BE2C (cell line): ENCODE data around the gene FAM83G. TPM values are rescaled to one million over a fixed set of nuclear protein-coding genes. Genes with fewer than 3 reads are reported as not detected.
"Not testable (repeated sequence)": the region's sequence is repeated elsewhere in the genome, so short reads cannot be mapped to it uniquely, and the experiment has no call there.

Experiments
- DNase-seq: peaks from one replicate; pipeline ENCODE4 v3.0.0-alpha.2; 2020
- H3K27me3 ChIP-seq: fragments of 250-450 bp; sonication (Bioruptor Pico); 2 replicates; pipeline ENCODE4 v1.5.1; 2020; ENCODE audit warnings: mild to moderate bottlenecking
- H3K36me3 ChIP-seq: fragments of 250-450 bp; sonication (Bioruptor Pico); 2 replicates; pipeline ENCODE4 v1.5.1; 2020; ENCODE audit warnings: mild to moderate bottlenecking
- H3K4me1 ChIP-seq: fragments of 250-450 bp; sonication (Bioruptor Pico); 2 replicates; pipeline ENCODE4 v1.5.1; 2020
- H3K4me3 ChIP-seq: 2 replicates; pipeline ENCODE4 v1.5.1; 2011; ENCODE audit warnings: low read depth, low read length
- H3K9me3 ChIP-seq: fragments of 250-450 bp; sonication (Bioruptor Pico); 2 replicates; pipeline ENCODE4 v1.5.1; 2020
- CTCF ChIP-seq: IDR thresholded peaks from 2 replicates; pipeline ENCODE4 v1.5.1; 2012; ENCODE audit warnings: mild to moderate bottlenecking, low read depth, low read length
- polyA plus RNA-seq: library from polyadenylated mRNA; unstranded; fragments of >200 nt; gene quantifications from one replicate; pipeline ENCODE4 v1.2.1, GENCODE V29; 2012; ENCODE audit warnings: low read depth, missing spikeins; ENCODE audit not compliant: insufficient read length, insufficient read depth

FAM83G gene
- polyA plus RNA-seq = 0.15 TPM

- Histone ChIP-seq H3K36me3 (no peaks in the 10 kb centered on the region), H3K4me1 (no peaks in the 10 kb centered on the region), H3K4me3 (peak within 1 kb of the TSS; percentile 41), H3K9me3 (no peaks in the 10 kb centered on the region), H3K27me3 (no peaks in the 10 kb centered on the region)
- DNase-seq = peak; percentile 30
- no peak for TF ChIP-seq CTCF
Measured at GRCh38 chr17:19004421-19005136, at the start of gene FAM83G. TSS of gene FAM83G (minus strand) at chr17:19004764. CDS start at chr17:19004041, 723 bp downstream.

GRCh38 chr17:19048826-19049225, 44.3 kb upstream of the FAM83G start:
- not testable (repeated sequence) for H3K27me3 ChIP-seq, DNase-seq, H3K4me3 ChIP-seq, H3K9me3 ChIP-seq, H3K36me3 ChIP-seq, H3K4me1 ChIP-seq

GRCh38 chr17:19047510-19047909, 42.9 kb upstream of the FAM83G start:
- not testable (repeated sequence) for H3K4me3 ChIP-seq, H3K36me3 ChIP-seq, H3K4me1 ChIP-seq, DNase-seq, H3K27me3 ChIP-seq, H3K9me3 ChIP-seq

- H3K4me1 ChIP-seq, H3K9me3 ChIP-seq, DNase-seq, H3K4me3 ChIP-seq, H3K36me3 ChIP-seq, H3K27me3 ChIP-seq: not testable (repeated sequence)
Measured at GRCh38 chr17:19046782-19047375, 42.3 kb upstream of the FAM83G start, which contains the start of gene GRAP. TSS of gene GRAP (minus strand) at chr17:19046957. CDS start at chr17:19046926, 31 bp downstream.

GRCh38 chr17:19044643-19045042, 40.1 kb upstream of the FAM83G start:
- H3K4me1 ChIP-seq, H3K36me3 ChIP-seq, H3K9me3 ChIP-seq: not testable (repeated sequence)

GRCh38 chr17:19043032-19043431, 38.5 kb upstream of the FAM83G start:
- DNase-seq, H3K27me3 ChIP-seq, H3K4me3 ChIP-seq, H3K4me1 ChIP-seq, H3K9me3 ChIP-seq, H3K36me3 ChIP-seq: not testable (repeated sequence)

More at GRCh38 chr17:19044643-19045042, 40.1 kb upstream of the FAM83G start:
- H3K27me3 ChIP-seq, H3K4me3 ChIP-seq, DNase-seq: not testable (repeated sequence)

- DNase-seq, H3K9me3 ChIP-seq, H3K27me3 ChIP-seq, H3K36me3 ChIP-seq, H3K4me3 ChIP-seq, H3K4me1 ChIP-seq: not testable (repeated sequence)
Measured at GRCh38 chr17:19042369-19042768, 37.8 kb upstream of the FAM83G start.

GRCh38 chr17:19041871-19042270, 37.3 kb upstream of the FAM83G start:
- H3K36me3 ChIP-seq, DNase-seq, H3K4me1 ChIP-seq, H3K9me3 ChIP-seq, H3K4me3 ChIP-seq, H3K27me3 ChIP-seq: not testable (repeated sequence)

- not testable (repeated sequence) for H3K36me3 ChIP-seq, H3K4me1 ChIP-seq, DNase-seq, H3K4me3 ChIP-seq, H3K27me3 ChIP-seq, H3K9me3 ChIP-seq
Measured at GRCh38 chr17:19040350-19040749, 35.8 kb upstream of the FAM83G start.

DNA sequence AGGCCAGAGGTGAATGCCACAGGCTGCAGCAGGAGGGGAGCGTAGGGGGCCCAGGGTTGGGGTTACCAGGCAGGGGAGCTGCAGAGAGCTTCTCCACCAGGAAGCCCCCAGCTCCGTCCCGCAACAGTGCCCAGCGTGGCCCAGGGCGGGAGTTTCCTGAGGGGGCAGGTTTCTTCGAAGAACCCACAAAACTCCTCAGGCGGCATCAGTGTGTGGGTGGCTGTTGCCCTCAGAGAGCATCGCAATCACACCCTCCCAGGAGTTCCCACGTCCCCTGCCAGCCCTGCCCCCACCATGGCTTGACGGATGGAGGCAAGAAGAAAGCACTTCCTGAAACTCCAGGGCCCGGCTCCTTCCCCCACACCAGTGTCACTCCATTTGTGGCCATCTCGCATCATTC, 34.2 kb upstream of the FAM83G start:
- not testable (repeated sequence) for H3K4me3 ChIP-seq

GRCh38 chr17:19038007-19038406, 33.4 kb upstream of the FAM83G start:
- not testable (repeated sequence) for H3K4me3 ChIP-seq, H3K36me3 ChIP-seq, H3K9me3 ChIP-seq, DNase-seq, H3K4me1 ChIP-seq, H3K27me3 ChIP-seq

More for the DNA sequence above, 34.2 kb upstream of the FAM83G start:
- H3K27me3 ChIP-seq, H3K36me3 ChIP-seq, H3K4me1 ChIP-seq, H3K9me3 ChIP-seq, DNase-seq: not testable (repeated sequence)

GRCh38 chr17:19037547-19037946, 33.0 kb upstream of the FAM83G start:
- H3K36me3 ChIP-seq, DNase-seq, H3K9me3 ChIP-seq, H3K27me3 ChIP-seq, H3K4me3 ChIP-seq, H3K4me1 ChIP-seq: not testable (repeated sequence)

- not testable (repeated sequence) for H3K9me3 ChIP-seq, H3K4me1 ChIP-seq, H3K36me3 ChIP-seq, DNase-seq, H3K4me3 ChIP-seq, H3K27me3 ChIP-seq
Measured at GRCh38 chr17:19036186-19036585, 31.6 kb upstream of the FAM83G start.

- not testable (repeated sequence) for H3K27me3 ChIP-seq, H3K4me3 ChIP-seq, H3K36me3 ChIP-seq, H3K4me1 ChIP-seq, DNase-seq, H3K9me3 ChIP-seq
Measured at GRCh38 chr17:19032377-19032988, 27.9 kb upstream of the FAM83G start.

- not testable (repeated sequence) for H3K27me3 ChIP-seq, H3K36me3 ChIP-seq, H3K9me3 ChIP-seq, H3K4me3 ChIP-seq, H3K4me1 ChIP-seq
- peak; percentile 66 for DNase-seq
Measured at GRCh38 chr17:19031729-19032128, 27.2 kb upstream of the FAM83G start.
